Neural cell (in vitro differentiated cells): ENCODE data around the gene PARD3B. TPM values are rescaled to one million over a fixed set of nuclear protein-coding genes. Genes with fewer than 3 reads are reported as not detected.

Source experiments
- H2AFZ ChIP-seq: fragments of 200-600, 300-800 bp; sonication (generic), shearing (Covaris generic); 2 replicates; pipeline ENCODE4 v1.6.0; 2014; ENCODE audit warnings: low read depth, mild to moderate bottlenecking, antibody characterized with exemption, low read length, moderate library complexity
- H3F3A ChIP-seq: fragments of 200-600 bp; shearing (Covaris generic); 2 replicates; pipeline ENCODE4 v1.6.1; 2016; ENCODE audit warnings: mild to moderate bottlenecking, moderate library complexity, mixed read lengths, antibody characterized with exemption, low read length; ENCODE audit not compliant: insufficient read depth, poor library complexity, severe bottlenecking
- H3K27ac ChIP-seq: fragments of 200-600, 300-800 bp; sonication (generic), shearing (Covaris generic); 2 replicates; pipeline ENCODE4 v1.5.1; 2014; ENCODE audit warnings: mild to moderate bottlenecking, low read length, moderate library complexity
- H3K27me3 ChIP-seq: fragments of 300-800, 200-600 bp; sonication (generic), shearing (Covaris generic); 2 replicates; pipeline ENCODE4 v1.6.0; 2014; ENCODE audit warnings: mild to moderate bottlenecking, low read depth, low read length, moderate library complexity; ENCODE audit not compliant: insufficient read depth
- H3K36me3 ChIP-seq: fragments of 300-800, 200-600 bp; sonication (generic), shearing (Covaris generic); 2 replicates; pipeline ENCODE4 v1.5.1; 2014; ENCODE audit warnings: mild to moderate bottlenecking, antibody characterized with exemption, low read length, moderate library complexity; ENCODE audit not compliant: insufficient read depth
- H3K4me2 ChIP-seq: fragments of 300-800, 200-600 bp; sonication (generic), shearing (Covaris generic); 2 replicates; pipeline ENCODE4 v1.6.0; 2014; ENCODE audit warnings: mild to moderate bottlenecking, low read length
- H3K4me3 ChIP-seq: fragments of 300-800, 200-600 bp; sonication (generic), shearing (Covaris generic); 2 replicates; pipeline ENCODE4 v1.5.1; 2014; ENCODE audit warnings: mild to moderate bottlenecking, low read length, moderate library complexity
- H3K79me2 ChIP-seq: fragments of 200-600 bp; shearing (Covaris generic); replicated peaks from 2 replicates; pipeline ENCODE4 v1.6.0; 2014; ENCODE audit warnings: mild to moderate bottlenecking, low read length, moderate library complexity; ENCODE audit not compliant: insufficient read depth
- H3K9ac ChIP-seq: fragments of 300-800, 200-600 bp; sonication (generic), shearing (Covaris generic); 2 replicates; pipeline ENCODE4 v1.6.1; 2016; ENCODE audit warnings: mild to moderate bottlenecking, low read length, mixed read lengths
- H3K9me2 ChIP-seq: fragments of 200-600 bp; shearing (Covaris generic); 2 replicates; pipeline ENCODE4 v1.6.1; 2016; ENCODE audit warnings: mild to moderate bottlenecking, low read length, mixed read lengths; ENCODE audit not compliant: insufficient read depth
- H3K9me3 ChIP-seq: fragments of 200-600, 300-800 bp; sonication (generic), shearing (Covaris generic); 2 replicates; pipeline ENCODE4 v1.6.1; 2016; ENCODE audit warnings: mild to moderate bottlenecking, mixed run types, low read length, moderate library complexity, mixed read lengths
- H4K20me1 ChIP-seq: fragments of 200-600 bp; shearing (Covaris generic); 2 replicates; pipeline ENCODE4 v1.6.1; 2016; ENCODE audit warnings: mild to moderate bottlenecking, mixed run types; ENCODE audit not compliant: insufficient read depth
- EP300 ChIP-seq: fragments of 450-650 bp; conservative IDR thresholded peaks from 2 replicates; pipeline ENCODE4 v1.6.1; 2014; ENCODE audit warnings: antibody characterized with exemption, mild to moderate bottlenecking, moderate library complexity; ENCODE audit not compliant: poor library complexity, severe bottlenecking
- EZH2 ChIP-seq: fragments of 200-600, 300-800 bp; shearing (Covaris generic), sonication (generic); IDR thresholded peaks from 2 replicates; pipeline ENCODE4 v1.6.1; 2014; ENCODE audit warnings: antibody characterized with exemption, low read length, borderline replicate concordance, mild to moderate bottlenecking; ENCODE audit not compliant: insufficient read depth, poor library complexity, severe bottlenecking
- MXI1 ChIP-seq: fragments of 450-650 bp; conservative IDR thresholded peaks from 2 replicates; pipeline ENCODE4 v1.6.1; 2014; ENCODE audit warnings: antibody characterized with exemption, mild to moderate bottlenecking; ENCODE audit not compliant: poor library complexity, severe bottlenecking
- POLR2AphosphoS5 ChIP-seq: IDR thresholded peaks from 2 replicates; pipeline ENCODE4 v1.6.1; 2012
- RAD21 ChIP-seq: fragments of 450-650 bp; conservative IDR thresholded peaks from 2 replicates; pipeline ENCODE4 v1.6.1; 2014; ENCODE audit warnings: antibody characterized with exemption, mild to moderate bottlenecking, moderate library complexity
- REST ChIP-seq: IDR thresholded peaks from 2 replicates; pipeline ENCODE4 v1.6.1; 2012; ENCODE audit warnings: borderline replicate concordance
- SMC3 ChIP-seq: fragments of 450-650 bp; conservative IDR thresholded peaks from 2 replicates; pipeline ENCODE4 v1.6.1; 2014; ENCODE audit warnings: antibody characterized with exemption, mild to moderate bottlenecking, moderate library complexity; ENCODE audit not compliant: poor library complexity
- TAF1 ChIP-seq: IDR thresholded peaks from 2 replicates; pipeline ENCODE4 v1.6.1; 2012; ENCODE audit warnings: low read depth
- polyA plus RNA-seq: library from polyadenylated mRNA; depleted of rRNA; stranded (reverse); fragments of >200 nt; gene quantifications from 2 replicates; pipeline ENCODE4 v1.2.3, GENCODE V29; 2014
- TF ChIP-seq, protein P1 (sequence below): fragments of 450-650 bp; IDR thresholded peaks from 2 replicates; pipeline ENCODE4 v1.5.1; 2014; ENCODE audit warnings: antibody characterized with exemption, mild to moderate bottlenecking, moderate library complexity; ENCODE audit not compliant: poor library complexity, severe bottlenecking

The PARD3B gene
- polyA plus RNA-seq, 1 donor from 2014 or later, result 0.54 TPM

- Histone ChIP-seq H3K36me3 (no peaks in the 10 kb centered on the region), H2AFZ (no peak overlapping the region), H3K9me3 (no peaks in the 10 kb centered on the region), H3K27ac (no peak overlapping the region), H3F3A (no peaks in the 10 kb centered on the region), H4K20me1 (no peaks in the 10 kb centered on the region), H3K9ac (no peak overlapping the region), H3K4me3 (no peak overlapping the region), H3K27me3 (no peaks in the 10 kb centered on the region), H3K79me2 (no peaks in the 10 kb centered on the region), H3K4me2 (no peak overlapping the region), H3K9me2 (no peaks in the 10 kb centered on the region)
- TF ChIP-seq MXI1 (no peak), SMC3 (no peak), POLR2AphosphoS5 (no peak), TAF1 (no peak), REST (no peak), EZH2 (no peak), RAD21 (no peak), EP300 (no peak)
- TF ChIP-seq, protein P1, sequence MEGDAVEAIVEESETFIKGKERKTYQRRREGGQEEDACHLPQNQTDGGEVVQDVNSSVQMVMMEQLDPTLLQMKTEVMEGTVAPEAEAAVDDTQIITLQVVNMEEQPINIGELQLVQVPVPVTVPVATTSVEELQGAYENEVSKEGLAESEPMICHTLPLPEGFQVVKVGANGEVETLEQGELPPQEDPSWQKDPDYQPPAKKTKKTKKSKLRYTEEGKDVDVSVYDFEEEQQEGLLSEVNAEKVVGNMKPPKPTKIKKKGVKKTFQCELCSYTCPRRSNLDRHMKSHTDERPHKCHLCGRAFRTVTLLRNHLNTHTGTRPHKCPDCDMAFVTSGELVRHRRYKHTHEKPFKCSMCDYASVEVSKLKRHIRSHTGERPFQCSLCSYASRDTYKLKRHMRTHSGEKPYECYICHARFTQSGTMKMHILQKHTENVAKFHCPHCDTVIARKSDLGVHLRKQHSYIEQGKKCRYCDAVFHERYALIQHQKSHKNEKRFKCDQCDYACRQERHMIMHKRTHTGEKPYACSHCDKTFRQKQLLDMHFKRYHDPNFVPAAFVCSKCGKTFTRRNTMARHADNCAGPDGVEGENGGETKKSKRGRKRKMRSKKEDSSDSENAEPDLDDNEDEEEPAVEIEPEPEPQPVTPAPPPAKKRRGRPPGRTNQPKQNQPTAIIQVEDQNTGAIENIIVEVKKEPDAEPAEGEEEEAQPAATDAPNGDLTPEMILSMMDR, result no peak
Observed at GRCh38 chr2:204947405-204947804, 402.1 kb downstream of the PARD3B start.

DNA sequence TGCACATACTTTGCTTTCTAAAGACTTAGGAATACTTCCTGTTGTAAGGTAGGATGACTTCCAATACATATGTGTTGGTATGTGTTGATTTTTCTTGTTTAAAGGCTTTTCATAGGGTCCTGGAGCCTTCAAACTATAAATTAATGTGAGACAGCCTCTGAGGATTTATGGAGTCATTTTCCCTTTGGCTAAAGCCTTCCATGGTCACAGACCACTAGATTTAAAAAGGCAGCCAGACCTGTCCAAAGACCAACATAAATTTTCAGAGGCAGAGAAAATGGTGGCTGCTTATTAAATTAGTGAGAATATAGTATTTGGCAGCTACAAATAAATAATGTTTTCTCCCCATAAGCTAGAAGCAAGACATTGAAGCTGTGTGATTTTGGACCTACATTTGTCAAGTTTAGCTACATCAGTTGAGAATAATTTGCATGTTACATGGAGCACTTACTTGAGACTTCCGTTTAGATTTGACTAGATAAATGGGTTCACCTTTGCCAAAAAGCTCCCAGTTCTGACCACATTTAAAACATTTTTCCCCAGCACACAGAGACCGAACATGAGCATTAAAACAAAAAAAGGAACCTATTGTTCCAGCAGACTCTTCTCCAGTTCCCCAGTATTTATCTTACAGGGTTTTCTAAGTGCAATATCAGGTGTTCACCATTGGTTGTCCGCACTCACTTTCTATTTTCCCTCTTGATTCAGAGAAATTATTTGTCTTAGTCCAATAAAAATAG is 402.9 kb downstream of the PARD3B start:
- H3K27ac ChIP-seq, result no peak overlapping the region
- H3K79me2 ChIP-seq, result no peaks in the 10 kb centered on the region

More for the DNA sequence above, 402.9 kb downstream of the PARD3B start:
- no peak overlapping the region for H2AFZ ChIP-seq
- H3K9me2 ChIP-seq, result no peaks in the 10 kb centered on the region
- no peaks in the 10 kb centered on the region for H3K27me3 ChIP-seq
- H3K4me3 ChIP-seq, result no peak overlapping the region
- TF ChIP-seq POLR2AphosphoS5 (no peak), SMC3 (no peak), REST (no peak), EZH2 (no peak), MXI1 (no peak), RAD21 (no peak), TAF1 (no peak)
- TF ChIP-seq, protein P1, result no peak
- no peaks in the 10 kb centered on the region for H4K20me1 ChIP-seq
- H3F3A ChIP-seq, result no peaks in the 10 kb centered on the region
- no peak overlapping the region for H3K9ac ChIP-seq
- H3K9me3 ChIP-seq, result no peaks in the 10 kb centered on the region
- H3K36me3 ChIP-seq, result no peaks in the 10 kb centered on the region
- no peak overlapping the region for H3K4me2 ChIP-seq
